ENCODE data around the gene PSME4.

- TF ChIP-seq CTCF (IDR thresholded peaks at IDR 0.05) (no peak), POLR2A (IDR thresholded peaks at IDR 0.05) (no peak), POLR2AphosphoS5 (IDR thresholded peaks at IDR 0.05) (no peak), EP300 (IDR thresholded peaks at IDR 0.05) (no peak)
Observed at GRCh38 chr2:53939656-53940055, 31.1 kb downstream of the PSME4 start.

Data from suprapubic skin (tissue), 4 donors.